Measurements from ENCODE around the gene ERAL1. TPM values are rescaled to one million over a fixed set of nuclear protein-coding genes. Genes with fewer than 3 reads are reported as not detected.

Gene ERAL1
- total and polyA plus RNA-seq, 2 of the 8 experiments (the other 6 are each of a cell fraction or from before 2014, with no cell fraction given): 67.8 to 122 TPM

- TF ChIP-seq E2F6 (IDR thresholded peaks at IDR 0.05) (no peak), CBX8 (IDR thresholded peaks at IDR 0.05; ENCODE audit: borderline replicate concordance, low read depth, low read length) (no peak), SUZ12 (IDR thresholded peaks at IDR 0.05; ENCODE audit: low read length) (no peak), SIN3A (conservative IDR thresholded peaks at IDR 0.05 in 1 of 2, IDR thresholded peaks at IDR 0.05 in 1 of 2; ENCODE audit: low read depth in 1 of 2, low read length in 2 of 2) (no peak), GABPA (IDR thresholded peaks at IDR 0.05; ENCODE audit: borderline replicate concordance, insufficient read depth, low read length) (no peak)
Observed at GRCh38 chr17:28891201-28891600, 36.4 kb downstream of the ERAL1 start (continued).

Measured in H1 (cell line).